HepG2 (cell line): ENCODE measurements around the gene PCNA. TPM values are rescaled to one million over a fixed set of nuclear protein-coding genes. Genes with fewer than 3 reads are reported as not detected.

Source experiments
- HNF1A ChIP-seq, 2 experiments: sonication (generic) in 1 of 2; formaldehyde crosslinking in 1 of 2; IDR thresholded peaks; 2 replicates each; pipeline versions ENCODE4 v1.4.0 to v1.6.1; 2016 to 2020; ENCODE audit warnings: borderline replicate concordance in 1 of 2, low read depth in 1 of 2, mild to moderate bottlenecking in 1 of 2, missing genetic modification reagents in 1 of 2
- MAZ ChIP-seq, 2 experiments: sonication (generic) in 1 of 2; formaldehyde crosslinking in 1 of 2; IDR thresholded peaks; 2 replicates each; pipeline versions ENCODE4 v1.5.0 to v1.6.1; 2012 to 2020; ENCODE audit warnings: low read depth in 2 of 2, mild to moderate bottlenecking in 2 of 2, borderline replicate concordance in 1 of 2, improper control_type of control experiment in 1 of 2, low read length in 1 of 2, missing genetic modification reagents in 1 of 2, moderate library complexity in 1 of 2
- MIER3 ChIP-seq: IDR thresholded peaks from 2 replicates; pipeline ENCODE4 v1.6.1; 2016; ENCODE audit warnings: missing compliant biosample characterization, borderline replicate concordance
- MXD1 ChIP-seq: sonication (generic); formaldehyde crosslinking; IDR thresholded peaks from 2 replicates; pipeline ENCODE4 v1.4.0; 2020; ENCODE audit warnings: mild to moderate bottlenecking, missing genetic modification reagents
- REL ChIP-seq: sonication (generic); formaldehyde crosslinking; conservative IDR thresholded peaks from 2 replicates; pipeline ENCODE4 v1.8.0; 2022; ENCODE audit warnings: mild to moderate bottlenecking, missing genetic modification reagents, moderate library complexity
- ZBTB25 ChIP-seq: IDR thresholded peaks from 2 replicates; pipeline ENCODE4 v1.6.1; 2018; ENCODE audit warnings: missing genetic modification reagents
- ZKSCAN1 ChIP-seq: fragments of 150-350 bp; IDR thresholded peaks from 2 replicates; pipeline ENCODE4 v1.6.1; 2014; ENCODE audit warnings: low read length
- ZNF737 ChIP-seq: sonication (generic); formaldehyde crosslinking; IDR thresholded peaks from 2 replicates; pipeline ENCODE4 v1.5.0; 2020; ENCODE audit warnings: missing genetic modification reagents, mild to moderate bottlenecking, borderline replicate concordance
- polyA plus RNA-seq, 8 experiments: library from polyadenylated mRNA; depleted of rRNA in 3 of 8; stranded (reverse) in 7 of 8; unstranded in 1 of 8; fragments of >200 nt; fragmentation: Illumina TruSeq in 4 of 8; extraction: Trizol in 4 of 8; gene quantifications; 2 replicates each; pipeline versions ENCODE4 v1.2.1 to v1.2.3, GENCODE V29; 2011 to 2016; ENCODE audit warnings: low read depth in 4 of 8, missing spikeins in 1 of 8, mixed read lengths in 1 of 8; ENCODE audit not compliant: insufficient read depth in 1 of 8
- total RNA-seq, 5 experiments: library from RNA; depleted of rRNA; stranded (reverse); fragments of >200 nt; fragmentation: Illumina TruSeq; extraction: Trizol; gene quantifications; 2 replicates each; pipeline ENCODE4 v1.2.3, GENCODE V29; 2016; ENCODE audit warnings: low read depth in 1 of 5

The PCNA gene
- total and polyA plus RNA-seq, 2 of the 13 experiments (the other 11 are each of a cell fraction or from before 2014, with no cell fraction given), result 229 to 655 TPM

- TF ChIP-seq REL (CRISPR knock-in tag), result peak; percentile 90
- TF ChIP-seq ZKSCAN1, result no peak
- no peak for TF ChIP-seq MXD1 (CRISPR knock-in tag)
- peak; percentile 95 for TF ChIP-seq MAZ (IDR thresholded peaks at IDR 0.05; ENCODE audit: borderline replicate concordance, low read depth, low read length)
- TF ChIP-seq MAZ (CRISPR knock-in tag; IDR thresholded peaks at IDR 0.05; ENCODE audit: low read depth), result peak; percentile 100
- peak; percentile 98 for TF ChIP-seq MIER3 (CRISPR knock-in tag)
- TF ChIP-seq ZBTB25, result peak; percentile 96
- no peak; the same call in 1 of the 2 replicates for TF ChIP-seq ZNF737 (CRISPR knock-in tag)
- TF ChIP-seq HNF1A (IDR thresholded peaks at IDR 0.05; ENCODE audit: low read depth), result no peak; the same call in 1 of the 2 replicates
- TF ChIP-seq HNF1A (CRISPR knock-in tag; IDR thresholded peaks at IDR 0.05; ENCODE audit: borderline replicate concordance), result peak; percentile 55
These were observed 6.9 kb upstream of the PCNA start, which contains the start of gene CDS2 (continued) for GRCh38 chr20:5126512-5127203.
